ENCODE measurements around the gene PKHD1.

PKHD1 gene

DNA sequence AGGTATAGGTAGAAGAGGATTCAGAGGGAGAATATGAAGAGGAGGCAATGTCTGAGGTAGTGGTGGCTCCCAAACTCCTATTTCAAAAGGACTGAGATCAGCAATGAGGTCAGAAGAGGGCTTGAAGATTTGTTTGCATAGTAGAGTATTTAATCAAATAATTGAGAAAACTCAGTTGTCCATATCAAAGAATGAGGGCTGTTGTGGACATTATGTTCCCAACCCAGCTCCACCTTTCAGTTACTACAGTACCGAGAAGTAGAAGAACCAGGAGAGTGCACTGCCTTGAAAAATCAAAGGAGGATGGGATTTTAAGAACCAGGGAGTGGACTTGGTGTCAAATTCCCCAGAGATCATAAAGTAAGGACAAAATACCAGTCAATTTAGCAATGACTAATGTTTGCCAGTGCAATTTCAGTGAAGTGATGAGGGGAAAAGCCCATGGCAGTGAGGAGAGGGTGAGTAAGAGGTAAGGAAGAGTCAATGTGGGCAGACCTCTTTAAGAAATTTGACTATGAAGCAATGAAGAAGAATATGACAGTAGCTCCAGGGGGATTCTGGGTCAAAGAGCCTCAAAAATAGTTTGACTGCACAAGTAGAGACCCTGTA lies 382.4 kb downstream of the PKHD1 start:
- in situ Hi-C loops (cut with HindIII; ENCODE audit: low sequenced_read_pairs) = no loop called here
- TF ChIP-seq, protein P1, sequence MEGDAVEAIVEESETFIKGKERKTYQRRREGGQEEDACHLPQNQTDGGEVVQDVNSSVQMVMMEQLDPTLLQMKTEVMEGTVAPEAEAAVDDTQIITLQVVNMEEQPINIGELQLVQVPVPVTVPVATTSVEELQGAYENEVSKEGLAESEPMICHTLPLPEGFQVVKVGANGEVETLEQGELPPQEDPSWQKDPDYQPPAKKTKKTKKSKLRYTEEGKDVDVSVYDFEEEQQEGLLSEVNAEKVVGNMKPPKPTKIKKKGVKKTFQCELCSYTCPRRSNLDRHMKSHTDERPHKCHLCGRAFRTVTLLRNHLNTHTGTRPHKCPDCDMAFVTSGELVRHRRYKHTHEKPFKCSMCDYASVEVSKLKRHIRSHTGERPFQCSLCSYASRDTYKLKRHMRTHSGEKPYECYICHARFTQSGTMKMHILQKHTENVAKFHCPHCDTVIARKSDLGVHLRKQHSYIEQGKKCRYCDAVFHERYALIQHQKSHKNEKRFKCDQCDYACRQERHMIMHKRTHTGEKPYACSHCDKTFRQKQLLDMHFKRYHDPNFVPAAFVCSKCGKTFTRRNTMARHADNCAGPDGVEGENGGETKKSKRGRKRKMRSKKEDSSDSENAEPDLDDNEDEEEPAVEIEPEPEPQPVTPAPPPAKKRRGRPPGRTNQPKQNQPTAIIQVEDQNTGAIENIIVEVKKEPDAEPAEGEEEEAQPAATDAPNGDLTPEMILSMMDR (IDR thresholded peaks at IDR 0.05; ENCODE audit: low read depth, low read length, missing control alignments) = no peak
- no peak for DNase-seq (ENCODE audit: low read depth)
- no peak overlapping the region for H3K4me3 ChIP-seq (ENCODE audit: low read depth, low read length)

DNA sequence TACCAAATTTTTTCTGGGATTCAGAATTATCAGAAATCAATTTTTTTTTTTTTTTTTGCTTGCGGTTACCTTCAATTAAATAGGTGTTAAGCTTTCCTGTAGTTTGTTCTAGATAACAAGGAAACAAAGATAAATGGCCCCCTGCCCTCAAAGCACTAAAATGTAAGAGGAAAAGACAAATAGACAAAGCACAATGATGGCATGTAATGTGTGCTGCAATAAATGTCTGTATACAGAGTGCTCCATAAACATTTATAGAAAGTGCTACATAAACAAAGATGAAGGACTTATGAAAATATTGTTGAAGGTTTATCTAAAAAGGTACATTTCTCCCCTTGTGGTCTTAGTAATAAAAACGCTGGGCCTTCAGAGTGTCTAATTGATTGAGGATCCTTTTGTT lies 384.6 kb downstream of the PKHD1 start:
- in situ Hi-C loops (cut with HindIII; ENCODE audit: low sequenced_read_pairs) = no loop called here
- TF ChIP-seq, protein P1 (IDR thresholded peaks at IDR 0.05; ENCODE audit: low read depth, low read length, missing control alignments) = no peak

DNA sequence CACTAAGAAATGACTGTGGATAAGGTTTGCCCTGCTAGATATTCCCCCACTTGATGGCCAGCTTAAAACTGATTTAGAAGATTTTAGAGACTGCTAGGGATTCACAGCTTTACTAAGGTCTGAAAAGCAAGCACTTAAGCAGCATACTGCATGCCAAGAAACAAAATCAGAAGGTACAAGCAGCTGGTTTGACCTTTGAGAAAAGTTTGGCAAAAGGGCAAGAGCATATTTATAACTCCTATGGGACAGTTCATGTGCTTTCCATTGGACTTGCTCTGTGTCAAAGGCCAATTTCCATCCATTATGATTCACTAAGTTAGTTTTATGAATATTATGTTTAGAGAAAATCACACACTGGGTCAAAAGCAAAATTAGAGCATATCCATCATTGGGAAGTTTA lies 402.8 kb downstream of the PKHD1 start:
- DNase-seq (ENCODE audit: low read depth) = no peak
- in situ Hi-C loops (cut with HindIII; ENCODE audit: low sequenced_read_pairs) = no loop called here
- TF ChIP-seq, protein P1 (IDR thresholded peaks at IDR 0.05; ENCODE audit: low read depth, low read length, missing control alignments) = no peak
- no peak overlapping the region for H3K4me3 ChIP-seq (ENCODE audit: low read depth, low read length)

More for the DNA sequence above, 384.6 kb downstream of the PKHD1 start:
- no peak overlapping the region for H3K4me3 ChIP-seq (ENCODE audit: low read depth, low read length)
- no peak for DNase-seq (ENCODE audit: low read depth)

DNA sequence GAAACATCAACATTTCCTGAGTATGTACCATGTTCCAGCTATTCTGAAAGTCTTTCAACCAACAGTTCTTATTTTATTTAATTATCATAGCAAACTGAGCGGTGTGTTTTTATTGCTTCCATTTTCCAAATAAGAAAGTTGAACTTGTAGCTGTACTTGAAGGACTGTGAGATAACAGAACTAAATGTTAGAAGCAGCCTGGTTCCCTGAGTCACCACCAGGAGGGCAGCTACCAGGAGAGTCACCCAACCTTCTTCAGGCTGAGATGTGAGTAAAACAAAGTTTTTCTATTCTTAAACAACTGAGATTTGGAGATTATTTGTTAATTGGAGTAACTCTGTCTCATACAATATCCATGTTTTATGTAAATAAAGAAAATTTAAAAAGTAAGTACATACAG lies 403.4 kb downstream of the PKHD1 start:
- in situ Hi-C loops (cut with HindIII; ENCODE audit: low sequenced_read_pairs) = no loop called here
- no peak for DNase-seq (ENCODE audit: low read depth)
- H3K4me3 ChIP-seq (ENCODE audit: low read depth, low read length) = no peak overlapping the region
- TF ChIP-seq, protein P1 (IDR thresholded peaks at IDR 0.05; ENCODE audit: low read depth, low read length, missing control alignments) = no peak

DNA sequence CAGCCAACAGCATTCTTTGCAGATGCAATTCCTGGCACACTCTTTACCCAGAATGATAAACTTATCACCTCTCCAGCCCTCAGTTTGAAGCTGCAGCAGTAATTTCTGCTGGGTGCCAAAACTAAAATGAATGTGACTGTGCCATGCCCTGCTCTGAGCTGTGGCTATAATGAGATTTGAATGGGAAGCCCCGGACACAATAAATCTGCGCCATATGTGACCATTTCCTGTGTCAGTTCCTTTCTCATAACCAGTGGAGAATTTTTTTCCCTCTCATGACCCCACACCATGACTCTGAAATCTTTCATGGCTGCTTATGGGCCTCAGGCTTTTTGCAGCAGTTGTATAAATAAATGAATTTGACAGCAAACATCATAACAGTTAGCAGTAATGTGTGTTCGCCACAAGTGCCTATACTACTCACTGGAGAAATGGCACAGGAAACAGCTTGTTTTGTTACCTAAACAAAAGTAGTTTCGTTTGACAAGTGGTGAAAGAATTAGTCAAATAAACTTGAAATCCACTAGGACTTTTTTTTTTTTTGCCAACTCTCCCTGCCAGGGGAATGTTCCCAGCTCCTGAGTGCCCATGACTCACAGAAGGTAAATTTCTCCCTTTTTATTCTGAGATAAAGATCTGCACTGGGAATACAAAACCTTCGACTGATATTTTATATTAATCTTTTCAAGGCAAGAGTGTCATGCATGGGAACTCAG lies 408.4 kb downstream of the PKHD1 start:
- in situ Hi-C loops (cut with HindIII; ENCODE audit: low sequenced_read_pairs) = no loop called here
- TF ChIP-seq, protein P1 (IDR thresholded peaks at IDR 0.05; ENCODE audit: low read depth, low read length, missing control alignments) = no peak
- no peak overlapping the region for H3K4me3 ChIP-seq (ENCODE audit: low read depth, low read length)
- DNase-seq (ENCODE audit: low read depth) = no peak

DNA sequence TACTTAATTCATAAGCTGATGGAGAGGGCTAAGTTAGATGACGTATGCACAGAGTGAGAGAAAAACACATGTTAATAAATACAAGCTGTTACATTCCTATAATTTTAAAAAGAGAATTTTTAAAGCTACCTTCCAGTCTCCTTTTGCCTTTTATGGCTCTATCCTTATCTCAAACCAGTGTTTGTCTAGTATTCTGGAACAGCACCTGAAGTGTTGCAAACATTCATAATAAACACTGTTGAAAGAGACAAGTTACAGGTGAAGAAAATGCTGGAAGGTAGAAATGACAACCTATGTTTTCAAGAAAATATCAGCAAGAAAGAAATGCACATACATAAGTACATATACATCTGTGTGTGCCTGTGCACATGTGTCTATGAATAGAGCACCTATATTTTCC lies 409.1 kb downstream of the PKHD1 start:
- no peak overlapping the region for H3K4me3 ChIP-seq (ENCODE audit: low read depth, low read length)
- DNase-seq (ENCODE audit: low read depth) = no peak
- TF ChIP-seq, protein P1 (IDR thresholded peaks at IDR 0.05; ENCODE audit: low read depth, low read length, missing control alignments) = no peak
- in situ Hi-C loops (cut with HindIII; ENCODE audit: low sequenced_read_pairs) = no loop called here

Data from astrocyte of the cerebellum (primary cell).